DOHH2 (cell line): ENCODE measurements around the gene RASAL2.

Experiments
- H3F3A ChIP-seq: fragments of 200-600 bp; sonication (generic), shearing (Covaris generic); 2 replicates; pipeline ENCODE4 v1.6.0; 2016; ENCODE audit warnings: antibody characterized with exemption, mild to moderate bottlenecking; ENCODE audit not compliant: control insufficient read depth, insufficient read depth
- H3K27ac ChIP-seq: fragments of 200-600 bp; sonication (generic); 2 replicates; pipeline ENCODE4 v1.5.1; 2014; ENCODE audit warnings: low read depth, mild to moderate bottlenecking, low read length, moderate library complexity
- H3K27me3 ChIP-seq: fragments of 200-600 bp; sonication (generic); 2 replicates; pipeline ENCODE4 v1.6.1; 2014; ENCODE audit warnings: mild to moderate bottlenecking, low read length, mixed read lengths; ENCODE audit not compliant: control insufficient read depth
- H3K36me3 ChIP-seq: fragments of 200-600 bp; sonication (generic); 2 replicates; pipeline ENCODE4 v1.6.1; 2014; ENCODE audit warnings: mild to moderate bottlenecking, low read length, moderate library complexity, mixed read lengths; ENCODE audit not compliant: control insufficient read depth
- H3K4me1 ChIP-seq: fragments of 200-600 bp; sonication (generic); 2 replicates; pipeline ENCODE4 v1.6.1; 2014; ENCODE audit warnings: mild to moderate bottlenecking, low read length, mixed read lengths; ENCODE audit not compliant: control insufficient read depth
- H3K4me2 ChIP-seq: fragments of 200-600 bp; sonication (generic); 2 replicates; pipeline ENCODE4 v1.6.0; 2014; ENCODE audit warnings: mild to moderate bottlenecking, low read length, moderate library complexity
- H3K4me3 ChIP-seq: fragments of 200-600 bp; sonication (generic); 2 replicates; pipeline ENCODE4 v1.5.1; 2014; ENCODE audit warnings: mild to moderate bottlenecking, low read length, mixed read lengths
- H3K79me2 ChIP-seq: fragments of 200-600 bp; sonication (generic); 2 replicates; pipeline ENCODE4 v1.6.1; 2014; ENCODE audit warnings: mild to moderate bottlenecking, low read length, mixed read lengths; ENCODE audit not compliant: control insufficient read depth
- H3K9me2 ChIP-seq: fragments of 200-600 bp; sonication (generic); replicated peaks from 2 replicates; pipeline ENCODE4 v1.6.1; 2014; ENCODE audit warnings: mild to moderate bottlenecking, low read length, mixed read lengths; ENCODE audit not compliant: control insufficient read depth
- H3K9me3 ChIP-seq: fragments of 200-600 bp; sonication (generic); 2 replicates; pipeline ENCODE4 v1.6.1; 2014; ENCODE audit warnings: antibody characterized with exemption, low read length, mixed read lengths; ENCODE audit not compliant: control insufficient read depth, insufficient read depth
- H4K20me1 ChIP-seq: fragments of 200-600 bp; sonication (generic); 2 replicates; pipeline ENCODE4 v1.6.0; 2014; ENCODE audit warnings: low read depth, mild to moderate bottlenecking, antibody characterized with exemption, low read length, moderate library complexity; ENCODE audit not compliant: control insufficient read depth, insufficient read depth
- CTCF ChIP-seq: fragments of 200-600 bp; sonication (generic); IDR thresholded peaks from one replicate; pipeline ENCODE4 v1.5.1; 2014; ENCODE audit warnings: antibody characterized with exemption, mild to moderate bottlenecking, low read depth, low read length; ENCODE audit not compliant: poor library complexity, severe bottlenecking
- EZH2phosphoT487 ChIP-seq: fragments of 200-600 bp; sonication (generic); IDR thresholded peaks from 2 replicates; pipeline ENCODE4 v1.6.1; 2017; ENCODE audit warnings: borderline replicate concordance, mild to moderate bottlenecking, antibody characterized with exemption, low read length, moderate library complexity, mixed read lengths

RASAL2 gene

GRCh38 chr1:178052650-178053461 is 41.0 kb upstream of the RASAL2 start:
- Histone ChIP-seq H3F3A (no peaks in the 10 kb centered on the region), H3K9me3 (no peaks in the 10 kb centered on the region), H3K27ac (no peak overlapping the region), H3K4me3 (no peak overlapping the region), H3K4me2 (no peak overlapping the region), H3K27me3 (no peaks in the 10 kb centered on the region), H4K20me1 (no peaks in the 10 kb centered on the region), H3K9me2 (no peaks in the 10 kb centered on the region), H3K79me2 (no peaks in the 10 kb centered on the region), H3K4me1 (no peaks in the 10 kb centered on the region), H3K36me3 (no peaks in the 10 kb centered on the region)
- no peak for TF ChIP-seq EZH2phosphoT487
- no peak for TF ChIP-seq CTCF

GRCh38 chr1:178055093-178055492 is 38.8 kb upstream of the RASAL2 start:
- Histone ChIP-seq H3K27ac (no peak overlapping the region), H3K36me3 (no peaks in the 10 kb centered on the region), H3K9me2 (no peaks in the 10 kb centered on the region), H3K4me1 (no peaks in the 10 kb centered on the region), H3K27me3 (no peaks in the 10 kb centered on the region), H3K79me2 (no peaks in the 10 kb centered on the region), H3K4me3 (no peak overlapping the region), H3K9me3 (no peaks in the 10 kb centered on the region), H3K4me2 (no peak overlapping the region), H4K20me1 (no peaks in the 10 kb centered on the region), H3F3A (no peaks in the 10 kb centered on the region)
- TF ChIP-seq EZH2phosphoT487: no peak
- TF ChIP-seq CTCF: peak; percentile 25

GRCh38 chr1:178055779-178056471 is 38.0 kb upstream of the RASAL2 start:
- Histone ChIP-seq H4K20me1 (no peaks in the 10 kb centered on the region), H3K4me3 (no peak overlapping the region), H3K27ac (no peak overlapping the region), H3K79me2 (no peaks in the 10 kb centered on the region), H3K4me1 (no peaks in the 10 kb centered on the region), H3K36me3 (no peaks in the 10 kb centered on the region), H3K9me2 (no peaks in the 10 kb centered on the region), H3K27me3 (no peaks in the 10 kb centered on the region), H3F3A (no peaks in the 10 kb centered on the region), H3K4me2 (no peak overlapping the region), H3K9me3 (no peaks in the 10 kb centered on the region)
- no peak for TF ChIP-seq EZH2phosphoT487
- TF ChIP-seq CTCF: peak; percentile 14
